Upper lobe of left lung (tissue), 4 donors: ENCODE results near the gene DHRS12.

Experiments used
- EP300 ChIP-seq, 4 donors: sonication (generic); formaldehyde crosslinking; IDR thresholded peaks; one replicate each; pipeline ENCODE4 v1.5.1; 2017; ENCODE audit warnings: antibody characterized with exemption in 4 of 4, control low read depth in 2 of 4
- POLR2A ChIP-seq, 4 donors: fragments of 450-650 bp; IDR thresholded peaks; one replicate each; pipeline ENCODE4 v1.5.1; 2016 to 2017; ENCODE audit warnings: antibody characterized with exemption in 4 of 4, mild to moderate bottlenecking in 2 of 4
- TF ChIP-seq, protein P1 (sequence below), 6 experiments: fragments of 450-650 bp in 4 of 6; fragments of 200-600 bp in 2 of 6; sonication (generic) in 2 of 6; IDR thresholded peaks; one replicate each; pipeline ENCODE4 v1.5.1; 2016 to 2019; ENCODE audit warnings: antibody characterized with exemption in 6 of 6

DNA sequence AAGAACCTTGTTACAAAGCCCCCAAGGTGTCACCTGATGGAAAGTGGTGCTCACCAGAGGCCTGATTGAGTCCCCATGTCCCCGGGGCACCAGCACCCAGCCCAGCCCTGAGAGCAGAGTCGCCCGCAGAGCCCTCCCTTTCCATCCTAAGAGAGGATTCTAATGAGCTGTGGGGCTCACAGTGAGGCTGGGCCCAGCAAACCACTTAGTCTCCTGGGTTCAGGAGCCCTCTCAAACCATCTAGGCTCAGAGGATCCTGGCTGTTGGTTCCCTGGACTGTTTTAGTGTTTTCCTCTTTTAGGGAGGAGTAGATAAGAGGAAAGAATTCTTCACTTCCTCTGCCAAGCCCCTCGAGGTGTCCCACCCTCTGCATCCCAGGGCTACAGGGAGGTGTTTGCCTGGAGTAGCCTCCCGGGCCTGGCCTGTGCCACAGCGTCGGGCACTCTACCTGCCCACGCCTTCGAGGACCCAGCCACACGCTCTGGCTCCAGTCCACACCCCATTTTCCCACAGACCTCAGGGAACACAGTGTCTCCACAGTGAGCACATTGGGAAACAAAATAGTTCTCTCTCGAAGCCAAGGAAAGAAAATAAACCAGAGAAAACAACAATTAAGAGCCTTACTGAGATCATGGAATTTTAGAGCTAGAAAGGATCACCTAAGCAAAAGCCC is 34.4 kb downstream of the DHRS12 start:
- TF ChIP-seq, protein P1, sequence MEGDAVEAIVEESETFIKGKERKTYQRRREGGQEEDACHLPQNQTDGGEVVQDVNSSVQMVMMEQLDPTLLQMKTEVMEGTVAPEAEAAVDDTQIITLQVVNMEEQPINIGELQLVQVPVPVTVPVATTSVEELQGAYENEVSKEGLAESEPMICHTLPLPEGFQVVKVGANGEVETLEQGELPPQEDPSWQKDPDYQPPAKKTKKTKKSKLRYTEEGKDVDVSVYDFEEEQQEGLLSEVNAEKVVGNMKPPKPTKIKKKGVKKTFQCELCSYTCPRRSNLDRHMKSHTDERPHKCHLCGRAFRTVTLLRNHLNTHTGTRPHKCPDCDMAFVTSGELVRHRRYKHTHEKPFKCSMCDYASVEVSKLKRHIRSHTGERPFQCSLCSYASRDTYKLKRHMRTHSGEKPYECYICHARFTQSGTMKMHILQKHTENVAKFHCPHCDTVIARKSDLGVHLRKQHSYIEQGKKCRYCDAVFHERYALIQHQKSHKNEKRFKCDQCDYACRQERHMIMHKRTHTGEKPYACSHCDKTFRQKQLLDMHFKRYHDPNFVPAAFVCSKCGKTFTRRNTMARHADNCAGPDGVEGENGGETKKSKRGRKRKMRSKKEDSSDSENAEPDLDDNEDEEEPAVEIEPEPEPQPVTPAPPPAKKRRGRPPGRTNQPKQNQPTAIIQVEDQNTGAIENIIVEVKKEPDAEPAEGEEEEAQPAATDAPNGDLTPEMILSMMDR (IDR thresholded peaks at IDR 0.05): no peak
- TF ChIP-seq POLR2A (IDR thresholded peaks at IDR 0.05) (no peak), EP300 (IDR thresholded peaks at IDR 0.05) (peak in 3 of 4 donors; percentile 57 to 94 (median 87))
